Fibroblast of peridontal ligament (primary cell): ENCODE data around the gene LIPC.

Source experiments
- DNase-seq: peaks from one replicate; pipeline ENCODE4 v3.0.0-alpha.2; 2010; ENCODE audit errors: extremely low read depth

Gene LIPC

GRCh38 chr15:58495891-58496408 lies 64.2 kb downstream of the LIPC start:
- DNase-seq: peak; percentile 51

DNA sequence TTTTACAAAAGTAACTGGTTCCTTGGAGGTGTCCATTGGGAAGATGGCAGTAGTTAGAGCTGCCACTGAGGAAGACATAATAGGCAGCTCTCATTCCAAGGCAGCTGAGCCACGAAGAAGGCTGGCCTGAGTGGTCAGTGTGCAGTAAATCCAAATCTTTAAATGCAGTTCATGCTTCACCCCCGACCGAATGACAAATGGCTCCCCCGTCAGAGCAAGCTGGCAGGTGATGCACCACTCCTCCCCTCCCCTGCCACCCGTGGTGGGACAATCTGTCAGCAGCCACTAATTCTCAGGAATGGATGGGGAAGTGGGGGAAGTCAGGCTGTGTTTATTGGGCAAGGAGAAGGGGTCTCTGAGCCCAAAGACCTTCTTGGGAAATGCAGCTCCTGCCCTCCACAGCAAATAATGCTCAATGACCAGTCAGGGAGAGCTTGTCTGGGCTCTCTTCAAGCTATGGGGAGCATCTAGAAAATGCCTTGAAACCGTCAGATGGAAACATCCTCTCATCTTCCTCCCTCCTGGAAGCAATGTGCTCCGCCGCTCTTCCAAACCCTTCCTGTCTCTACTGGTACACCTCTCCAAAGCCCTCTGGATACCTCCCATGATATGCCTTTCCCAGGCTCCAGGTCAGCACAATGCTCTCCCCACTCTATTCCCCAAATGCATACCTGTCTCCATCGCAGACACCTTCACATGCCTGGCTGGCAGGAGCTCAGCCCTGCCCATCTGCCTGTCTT lies 65.4 kb downstream of the LIPC start:
- DNase-seq: no peak

- DNase-seq: peak; percentile 99
These were observed 67.2 kb downstream of the LIPC start for GRCh38 chr15:58498821-58499580.

GRCh38 chr15:58501006-58501405 lies 69.2 kb downstream of the LIPC start:
- no peak for DNase-seq

DNA sequence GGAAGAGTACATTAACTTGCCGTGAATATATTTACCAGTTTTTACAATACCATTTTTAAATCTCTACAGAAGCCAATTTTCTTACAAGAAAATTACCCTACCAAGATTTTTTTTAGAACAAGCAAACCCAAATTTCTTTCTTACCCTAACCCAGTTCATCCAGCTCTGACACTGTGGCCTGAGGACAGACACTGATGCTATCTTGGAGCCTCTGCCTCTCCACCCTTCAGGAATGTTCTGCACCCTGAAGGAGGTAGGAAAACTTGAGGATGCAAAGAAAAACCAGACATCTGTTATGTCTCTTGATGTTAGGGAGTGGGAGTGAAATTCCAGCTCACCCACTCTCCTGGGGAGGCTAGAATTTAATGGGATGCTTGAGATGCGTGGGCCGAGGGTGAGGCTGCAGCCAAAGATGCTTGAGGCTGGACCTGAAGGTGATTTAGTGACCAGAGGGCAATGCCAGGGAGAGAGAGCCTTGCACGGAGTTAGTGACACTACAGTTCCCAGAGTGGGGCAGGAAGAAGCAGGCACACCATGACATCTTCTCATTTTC lies 69.9 kb downstream of the LIPC start:
- DNase-seq: no peak

GRCh38 chr15:58503139-58504027 lies 71.6 kb downstream of the LIPC start:
- no peak for DNase-seq

GRCh38 chr15:58504674-58505234 lies 73.0 kb downstream of the LIPC start:
- DNase-seq: no peak

DNA sequence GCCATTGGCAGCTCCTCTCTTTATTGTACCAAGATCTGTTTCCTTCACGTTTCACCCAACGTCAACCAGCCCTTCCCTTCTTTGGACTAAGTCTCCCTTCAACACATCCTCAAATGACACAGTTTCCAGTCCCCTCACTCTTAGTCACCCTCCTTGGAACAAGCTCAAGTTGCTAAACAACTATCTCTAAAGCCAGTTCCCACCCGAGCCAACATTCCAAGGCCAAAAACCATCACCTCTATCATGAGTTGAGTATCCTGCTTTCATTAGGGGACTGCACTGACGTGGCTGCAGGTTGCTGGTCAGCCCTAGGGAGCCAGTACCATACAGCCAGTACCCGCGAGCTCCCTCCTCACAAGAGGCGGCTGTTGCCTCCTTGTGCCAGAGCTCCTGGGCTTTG lies 73.8 kb downstream of the LIPC start:
- no peak for DNase-seq

DNA sequence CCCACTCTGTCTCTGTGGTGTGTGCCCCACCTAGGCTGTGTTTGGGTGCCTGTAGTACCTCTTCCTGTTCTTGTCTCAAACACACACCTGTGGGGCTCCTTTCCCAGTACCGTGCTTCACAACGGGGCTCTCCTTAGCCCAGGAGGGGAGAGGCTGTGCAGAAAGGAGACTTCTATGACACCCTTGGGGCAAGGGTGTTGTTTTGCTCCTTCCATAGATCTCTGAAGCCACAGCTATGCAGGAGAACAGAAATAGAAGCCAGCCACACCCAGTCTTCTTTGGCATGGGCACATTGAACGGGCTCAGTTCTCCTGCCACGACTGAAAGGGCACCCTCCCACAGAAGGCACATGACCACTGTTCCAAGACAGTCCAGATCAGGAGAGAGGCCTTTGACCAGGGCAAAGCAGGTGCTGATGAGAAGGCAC lies 74.3 kb downstream of the LIPC start:
- DNase-seq: no peak

GRCh38 chr15:58506783-58507668 lies 75.2 kb downstream of the LIPC start:
- peak; percentile 19 for DNase-seq

- no peak for DNase-seq
These were observed 77.8 kb downstream of the LIPC start for GRCh38 chr15:58509556-58509955.

DNA sequence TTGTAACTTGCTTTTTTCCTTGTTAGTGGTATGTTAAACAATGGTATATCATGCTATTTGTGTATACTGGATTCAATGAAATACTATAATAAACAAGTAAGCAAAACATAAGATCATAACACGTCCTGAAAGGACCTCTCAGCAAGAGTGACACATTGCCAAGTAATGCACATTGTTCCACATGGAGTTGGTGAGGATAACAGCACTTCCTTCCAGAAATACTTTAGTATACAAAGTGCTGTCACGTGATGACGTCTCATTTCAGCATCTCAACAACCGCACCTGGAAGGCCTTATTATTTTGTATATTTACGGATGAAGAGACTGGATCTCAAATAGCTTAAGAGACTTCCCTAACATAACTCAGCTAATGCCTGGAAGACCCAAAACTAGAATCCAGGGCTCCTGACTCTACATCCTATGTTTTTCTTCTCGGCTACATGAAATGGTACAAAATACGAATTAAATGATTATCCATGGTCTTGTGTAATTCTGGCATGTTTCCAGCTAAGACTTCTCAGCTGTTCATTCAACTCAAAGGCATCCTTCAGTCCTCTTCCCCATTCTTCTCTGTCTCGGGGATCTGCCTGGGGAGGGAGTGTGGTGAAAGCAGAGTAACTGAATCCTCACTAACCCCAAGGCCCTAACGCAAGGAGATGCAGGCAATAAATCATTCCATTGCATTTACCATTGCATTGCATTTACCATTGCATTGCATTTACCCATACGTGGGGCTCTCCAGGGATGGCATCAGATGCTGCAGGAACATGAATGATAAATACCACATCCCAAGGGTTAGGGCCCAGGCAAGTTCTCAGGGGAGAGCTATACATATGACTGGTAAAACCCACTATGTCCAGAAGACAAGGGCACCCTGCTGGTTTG lies 79.2 kb downstream of the LIPC start:
- peak; percentile 31 for DNase-seq

DNA sequence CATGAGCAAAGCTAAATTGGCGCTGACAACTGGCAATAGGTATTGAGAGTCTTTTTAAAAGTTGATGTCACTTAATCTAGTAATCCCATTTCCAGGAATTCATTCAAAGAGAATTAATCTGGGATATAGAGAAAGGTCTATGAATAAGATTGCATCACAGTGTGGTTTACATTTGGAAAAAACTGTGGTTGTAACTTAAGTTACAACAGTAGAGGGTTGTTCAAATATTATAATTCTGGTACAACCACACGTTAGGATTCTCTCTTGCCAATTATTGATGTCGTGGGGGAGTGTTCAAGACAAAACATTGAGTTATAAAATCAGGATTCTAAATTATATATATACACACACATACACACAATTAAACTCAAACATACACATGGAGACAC lies 79.8 kb downstream of the LIPC start:
- DNase-seq: peak; percentile 53

DNA sequence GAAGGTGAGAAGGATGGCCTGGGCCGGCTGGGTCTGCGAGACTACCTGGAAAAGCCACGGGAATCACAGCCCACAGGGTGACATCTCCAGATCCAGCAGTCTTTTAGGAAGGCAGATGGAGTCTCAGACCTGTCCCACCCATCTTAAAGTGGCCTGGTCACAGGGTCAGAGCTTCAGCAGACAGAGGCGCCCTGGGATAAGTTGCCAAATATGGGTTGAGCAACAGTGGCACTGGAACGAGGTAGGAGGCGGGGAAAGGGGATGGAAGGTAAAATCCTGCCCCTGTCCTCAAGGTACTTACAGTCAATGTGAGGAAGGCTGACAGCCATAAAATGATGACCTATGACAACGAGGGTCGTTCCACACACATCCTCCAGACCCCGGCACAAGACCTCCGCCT lies 80.7 kb downstream of the LIPC start:
- no peak for DNase-seq

DNA sequence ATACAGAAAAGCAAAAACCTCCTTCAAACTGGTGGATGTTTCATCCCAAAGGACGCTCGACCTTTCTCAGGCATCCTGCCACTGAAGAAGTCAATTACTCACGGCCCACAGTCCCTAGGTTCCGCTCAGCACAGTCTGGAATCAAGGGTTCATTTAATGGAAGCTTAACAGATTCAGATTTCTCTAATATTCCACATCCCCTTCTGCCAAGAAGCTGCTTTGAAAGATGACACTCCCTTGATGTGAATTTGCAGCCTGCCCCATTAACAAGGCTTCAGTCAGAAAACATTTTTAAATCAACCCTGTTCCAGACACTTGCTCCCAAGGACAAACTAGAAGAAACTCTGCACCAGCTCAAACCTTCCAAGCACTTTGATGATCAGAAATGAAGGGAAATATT lies 81.2 kb downstream of the LIPC start:
- no peak for DNase-seq

GRCh38 chr15:58513726-58514336 lies 82.0 kb downstream of the LIPC start:
- DNase-seq: no peak

DNA sequence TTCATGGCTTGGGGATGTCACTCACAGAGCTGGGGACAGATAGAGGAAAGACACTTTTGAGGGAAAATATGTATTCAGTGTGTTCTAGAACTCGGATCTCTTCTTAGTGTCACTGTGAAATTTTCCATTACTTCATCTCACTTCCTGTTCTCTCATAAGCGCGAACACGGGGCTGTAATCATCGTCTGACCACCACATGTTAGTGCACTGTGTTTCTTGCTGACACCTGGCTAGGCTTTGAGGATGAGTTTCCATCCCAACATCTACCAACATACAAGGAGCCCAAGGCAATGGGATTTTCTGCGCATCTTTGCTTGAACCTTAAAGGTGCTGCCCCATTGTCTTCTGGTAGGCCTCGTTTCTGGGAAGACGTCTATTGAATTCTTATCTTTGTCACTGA lies 84.0 kb downstream of the LIPC start:
- no peak for DNase-seq

DNA sequence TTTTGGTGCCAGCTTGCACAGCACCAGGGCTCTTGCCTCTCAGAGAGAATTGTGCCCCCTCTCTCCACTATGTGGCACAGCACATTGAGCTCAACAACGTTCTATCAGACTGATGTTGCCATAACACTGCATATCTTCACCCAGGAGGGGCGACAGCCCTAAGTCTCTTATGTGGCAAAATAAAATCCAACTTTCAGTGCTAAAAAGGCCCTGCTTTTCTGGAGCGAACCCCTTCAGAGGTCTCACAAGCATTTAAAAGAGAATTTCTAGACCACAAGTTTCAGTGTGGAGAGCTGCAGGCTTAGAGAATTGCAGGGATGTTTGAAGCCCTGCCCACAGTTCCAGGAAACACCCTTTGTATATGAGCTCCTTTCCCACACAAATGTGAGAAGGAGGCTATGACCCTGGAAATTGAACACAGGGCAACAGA lies 85.5 kb downstream of the LIPC start:
- peak; percentile 42 for DNase-seq
